Measurements from ENCODE around the gene ARHGAP24.

Gene ARHGAP24

DNA sequence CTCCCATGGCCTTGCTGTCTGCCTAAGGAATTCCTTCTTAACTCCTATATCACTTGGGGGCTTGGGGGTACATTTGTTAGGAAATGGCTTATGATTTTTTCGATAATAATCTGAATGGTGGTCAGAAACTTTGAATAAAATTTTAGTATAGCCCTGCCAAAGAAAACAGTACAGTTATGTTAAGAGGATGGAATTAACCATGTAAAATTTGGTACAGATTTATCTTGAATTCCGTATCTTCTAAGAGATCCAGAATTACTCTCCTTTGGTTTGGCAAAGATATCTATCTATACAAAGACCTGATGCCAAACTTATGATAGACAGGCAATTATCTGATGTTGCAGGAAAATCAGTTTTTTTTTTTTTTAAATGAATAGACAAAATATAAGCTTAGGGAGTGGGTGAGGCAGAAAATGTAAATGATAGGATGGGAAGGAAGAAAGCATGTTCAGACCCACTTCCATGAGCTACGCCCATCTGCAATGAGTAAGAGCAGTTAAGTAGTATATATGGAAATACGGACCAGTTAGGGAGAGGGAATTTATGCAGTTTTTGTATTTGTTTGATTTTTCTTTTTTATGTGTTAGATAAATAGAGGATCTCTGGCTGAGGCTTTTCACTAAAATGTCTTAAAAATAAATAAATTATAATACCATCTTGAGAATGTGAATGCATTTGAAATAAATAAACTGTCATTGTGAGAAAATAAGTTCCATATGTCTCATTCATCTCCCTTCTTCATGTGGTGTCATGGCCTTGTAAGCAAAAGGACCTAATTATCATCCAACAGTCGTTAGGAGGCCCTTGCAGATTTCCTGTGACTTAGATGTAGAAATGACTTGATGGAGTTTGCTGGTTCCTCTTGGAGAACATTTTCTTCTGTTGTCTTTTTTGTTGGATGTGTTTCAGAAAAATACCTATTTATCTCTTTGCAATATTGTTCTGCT, 389.6 kb downstream of the ARHGAP24 start:
- TF ChIP-seq, protein P1, sequence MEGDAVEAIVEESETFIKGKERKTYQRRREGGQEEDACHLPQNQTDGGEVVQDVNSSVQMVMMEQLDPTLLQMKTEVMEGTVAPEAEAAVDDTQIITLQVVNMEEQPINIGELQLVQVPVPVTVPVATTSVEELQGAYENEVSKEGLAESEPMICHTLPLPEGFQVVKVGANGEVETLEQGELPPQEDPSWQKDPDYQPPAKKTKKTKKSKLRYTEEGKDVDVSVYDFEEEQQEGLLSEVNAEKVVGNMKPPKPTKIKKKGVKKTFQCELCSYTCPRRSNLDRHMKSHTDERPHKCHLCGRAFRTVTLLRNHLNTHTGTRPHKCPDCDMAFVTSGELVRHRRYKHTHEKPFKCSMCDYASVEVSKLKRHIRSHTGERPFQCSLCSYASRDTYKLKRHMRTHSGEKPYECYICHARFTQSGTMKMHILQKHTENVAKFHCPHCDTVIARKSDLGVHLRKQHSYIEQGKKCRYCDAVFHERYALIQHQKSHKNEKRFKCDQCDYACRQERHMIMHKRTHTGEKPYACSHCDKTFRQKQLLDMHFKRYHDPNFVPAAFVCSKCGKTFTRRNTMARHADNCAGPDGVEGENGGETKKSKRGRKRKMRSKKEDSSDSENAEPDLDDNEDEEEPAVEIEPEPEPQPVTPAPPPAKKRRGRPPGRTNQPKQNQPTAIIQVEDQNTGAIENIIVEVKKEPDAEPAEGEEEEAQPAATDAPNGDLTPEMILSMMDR (IDR thresholded peaks at IDR 0.05; ENCODE audit: low read depth, low read length, missing control alignments), result no peak
- peak; percentile 29 for DNase-seq (ENCODE audit: low read depth)
- in situ Hi-C loops (cut with HindIII; ENCODE audit: low sequenced_read_pairs), result no loop called here
- H3K4me3 ChIP-seq (ENCODE audit: low read depth, low read length), result no peak overlapping the region

DNA sequence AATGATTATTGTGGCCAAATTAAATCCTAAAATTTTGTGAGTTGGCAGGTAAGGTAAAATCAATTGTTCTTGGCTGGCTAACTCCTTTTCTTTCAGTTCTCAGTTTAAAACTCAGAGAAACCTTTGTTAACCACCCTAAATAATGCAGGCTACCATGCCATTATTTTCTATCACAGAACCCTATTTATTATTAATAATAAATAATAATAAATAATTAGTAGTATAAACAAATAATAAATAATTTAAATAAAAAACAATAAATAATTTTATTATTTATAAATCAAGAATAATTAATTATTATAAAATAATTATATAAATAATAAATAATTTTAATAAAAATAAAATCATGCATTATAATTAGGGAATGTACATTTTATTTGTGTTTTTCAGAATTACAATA, 390.3 kb downstream of the ARHGAP24 start:
- DNase-seq (ENCODE audit: low read depth), result no peak
- no peak overlapping the region for H3K4me3 ChIP-seq (ENCODE audit: low read depth, low read length)
- TF ChIP-seq, protein P1 (IDR thresholded peaks at IDR 0.05; ENCODE audit: low read depth, low read length, missing control alignments), result no peak
- in situ Hi-C loops (cut with HindIII; ENCODE audit: low sequenced_read_pairs), result no loop called here

DNA sequence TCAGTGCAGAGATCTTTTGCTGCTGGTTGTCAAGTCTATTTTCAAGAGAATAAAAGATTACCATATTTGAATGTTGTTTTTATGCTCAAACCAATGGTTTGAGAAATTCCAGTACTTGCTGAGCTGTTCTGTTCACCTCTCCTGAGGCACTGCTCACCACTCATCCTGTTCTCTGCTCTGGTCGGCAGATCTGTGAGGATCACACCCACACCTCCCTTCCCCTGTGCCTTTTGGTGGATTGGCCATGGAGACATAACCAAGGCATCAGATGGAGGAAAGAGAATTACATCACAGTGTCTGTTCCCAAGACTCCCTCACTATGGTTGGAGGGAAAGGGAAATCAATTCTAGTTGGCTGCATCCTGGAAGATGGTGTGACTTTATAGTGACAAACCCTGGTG, 391.6 kb downstream of the ARHGAP24 start:
- TF ChIP-seq, protein P1 (IDR thresholded peaks at IDR 0.05; ENCODE audit: low read depth, low read length, missing control alignments), result no peak
- in situ Hi-C loops (cut with HindIII; ENCODE audit: low sequenced_read_pairs), result no loop called here
- DNase-seq (ENCODE audit: low read depth), result no peak
- no peak overlapping the region for H3K4me3 ChIP-seq (ENCODE audit: low read depth, low read length)

DNA sequence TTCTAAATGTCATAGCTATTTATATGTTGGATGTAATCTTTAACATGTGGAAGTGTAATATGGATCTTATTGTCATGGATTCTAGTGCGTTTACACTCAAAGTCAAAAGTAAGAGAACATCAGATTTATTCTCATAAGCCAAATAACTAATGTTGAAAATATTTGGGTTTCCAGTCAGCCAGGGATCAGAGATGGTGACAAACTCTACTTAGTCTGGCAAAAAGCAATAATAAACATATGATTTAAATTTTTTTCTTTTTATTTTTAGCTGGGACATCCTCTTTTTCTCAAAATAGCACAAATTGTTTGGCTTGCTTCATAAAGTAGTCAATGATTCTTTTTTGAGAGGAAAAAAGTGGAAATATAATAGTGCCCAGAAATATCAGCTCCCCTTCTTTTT, 392.3 kb downstream of the ARHGAP24 start:
- H3K4me3 ChIP-seq (ENCODE audit: low read depth, low read length), result no peak overlapping the region
- in situ Hi-C loops (cut with HindIII; ENCODE audit: low sequenced_read_pairs), result no loop called here
- DNase-seq (ENCODE audit: low read depth), result no peak
- TF ChIP-seq, protein P1 (IDR thresholded peaks at IDR 0.05; ENCODE audit: low read depth, low read length, missing control alignments), result no peak

DNA sequence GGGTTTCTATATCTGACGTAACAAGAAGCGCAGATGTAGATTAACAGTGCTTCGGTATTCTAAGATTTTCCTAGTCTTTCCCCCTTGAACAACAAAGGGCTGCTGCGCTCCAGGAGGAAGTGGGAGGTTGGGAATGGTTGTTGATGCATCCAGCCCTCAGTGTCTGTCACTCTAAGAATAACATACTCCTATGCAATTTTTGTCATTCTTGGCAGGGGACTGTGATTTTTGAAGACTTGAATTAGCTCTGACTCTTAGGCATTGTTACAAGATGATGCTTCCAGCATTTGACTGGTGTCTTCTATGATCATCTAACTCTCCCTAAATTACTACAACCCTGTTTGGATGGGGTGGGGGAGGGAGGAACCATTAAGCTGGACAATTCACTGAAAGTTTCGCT, 394.2 kb downstream of the ARHGAP24 start:
- TF ChIP-seq, protein P1 (IDR thresholded peaks at IDR 0.05; ENCODE audit: low read depth, low read length, missing control alignments), result no peak
- no peak for DNase-seq (ENCODE audit: low read depth)
- in situ Hi-C loops (cut with HindIII; ENCODE audit: low sequenced_read_pairs), result no loop called here
- no peak overlapping the region for H3K4me3 ChIP-seq (ENCODE audit: low read depth, low read length)

DNA sequence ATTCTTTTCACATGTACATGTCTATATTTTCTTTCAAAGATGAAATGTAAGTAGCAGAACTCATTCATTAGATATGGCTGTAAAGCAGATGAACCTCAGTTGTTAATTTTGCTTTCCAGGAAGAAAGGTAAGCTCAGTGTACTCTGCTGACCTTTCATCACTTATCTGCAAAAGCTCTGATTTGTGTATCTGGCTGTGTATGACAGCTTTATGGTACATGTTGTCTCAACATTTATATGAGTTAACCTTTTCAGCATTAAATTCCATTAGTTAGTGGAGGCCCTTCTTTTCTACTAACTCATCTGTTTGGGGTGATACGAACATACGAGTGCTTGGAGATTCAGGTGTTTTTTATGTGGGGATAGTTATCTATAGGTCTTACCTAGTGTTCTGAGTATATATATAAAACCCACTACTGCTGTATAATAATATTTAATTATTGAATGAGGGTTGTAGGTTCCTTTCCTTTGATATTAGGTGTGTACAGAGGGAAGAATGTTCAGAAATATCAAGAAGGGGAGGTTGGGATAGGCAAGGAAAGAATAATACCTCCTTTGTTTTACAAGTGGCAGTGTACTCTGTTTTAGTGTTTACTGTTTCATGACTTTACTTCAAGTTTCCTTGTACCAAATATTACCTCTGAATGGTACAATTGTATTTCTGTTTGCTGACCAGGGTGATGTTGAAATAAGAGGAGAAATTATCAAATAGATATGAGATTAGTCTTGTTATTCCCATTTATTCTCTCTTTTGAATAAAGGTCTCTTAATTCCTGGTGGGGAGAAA, 395.5 kb downstream of the ARHGAP24 start:
- TF ChIP-seq, protein P1 (IDR thresholded peaks at IDR 0.05; ENCODE audit: low read depth, low read length, missing control alignments), result no peak
- no peak for DNase-seq (ENCODE audit: low read depth)
- in situ Hi-C loops (cut with HindIII; ENCODE audit: low sequenced_read_pairs), result no loop called here
- no peak overlapping the region for H3K4me3 ChIP-seq (ENCODE audit: low read depth, low read length)

All from astrocyte of the cerebellum (primary cell).